ENCODE data around the gene NSUN3.

DNA sequence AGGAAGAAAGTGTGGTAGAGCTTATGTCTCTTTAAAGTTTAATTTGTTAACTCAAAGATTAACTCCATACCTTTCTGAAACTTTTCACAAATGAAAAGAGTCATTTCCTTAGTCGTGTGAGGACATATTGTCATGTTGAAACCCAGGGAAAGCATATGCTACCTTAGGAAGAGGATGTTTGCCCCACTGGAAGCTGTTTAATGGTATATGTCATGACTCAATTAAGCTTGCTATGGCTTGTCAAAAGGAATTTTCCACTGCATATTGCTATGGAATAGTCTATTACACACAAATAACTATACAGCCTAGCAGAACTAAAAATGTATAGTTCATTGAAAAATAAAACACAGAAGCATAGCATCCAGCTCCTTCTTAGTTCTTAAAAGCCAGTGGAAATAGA is 69.9 kb downstream of the NSUN3 start:
- TF ChIP-seq, protein P1, sequence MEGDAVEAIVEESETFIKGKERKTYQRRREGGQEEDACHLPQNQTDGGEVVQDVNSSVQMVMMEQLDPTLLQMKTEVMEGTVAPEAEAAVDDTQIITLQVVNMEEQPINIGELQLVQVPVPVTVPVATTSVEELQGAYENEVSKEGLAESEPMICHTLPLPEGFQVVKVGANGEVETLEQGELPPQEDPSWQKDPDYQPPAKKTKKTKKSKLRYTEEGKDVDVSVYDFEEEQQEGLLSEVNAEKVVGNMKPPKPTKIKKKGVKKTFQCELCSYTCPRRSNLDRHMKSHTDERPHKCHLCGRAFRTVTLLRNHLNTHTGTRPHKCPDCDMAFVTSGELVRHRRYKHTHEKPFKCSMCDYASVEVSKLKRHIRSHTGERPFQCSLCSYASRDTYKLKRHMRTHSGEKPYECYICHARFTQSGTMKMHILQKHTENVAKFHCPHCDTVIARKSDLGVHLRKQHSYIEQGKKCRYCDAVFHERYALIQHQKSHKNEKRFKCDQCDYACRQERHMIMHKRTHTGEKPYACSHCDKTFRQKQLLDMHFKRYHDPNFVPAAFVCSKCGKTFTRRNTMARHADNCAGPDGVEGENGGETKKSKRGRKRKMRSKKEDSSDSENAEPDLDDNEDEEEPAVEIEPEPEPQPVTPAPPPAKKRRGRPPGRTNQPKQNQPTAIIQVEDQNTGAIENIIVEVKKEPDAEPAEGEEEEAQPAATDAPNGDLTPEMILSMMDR (IDR thresholded peaks at IDR 0.05; ENCODE audit: control extremely low read depth in 1 of 3, insufficient read depth in 1 of 3, low read depth in 1 of 3, low read length in 3 of 3): no peak
- TF ChIP-seq YY1 (IDR thresholded peaks at IDR 0.05; ENCODE audit: low read depth, low read length): no peak
- TF ChIP-seq, protein P2, sequence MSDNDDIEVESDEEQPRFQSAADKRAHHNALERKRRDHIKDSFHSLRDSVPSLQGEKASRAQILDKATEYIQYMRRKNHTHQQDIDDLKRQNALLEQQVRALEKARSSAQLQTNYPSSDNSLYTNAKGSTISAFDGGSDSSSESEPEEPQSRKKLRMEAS (IDR thresholded peaks at IDR 0.05): no peak
- TF ChIP-seq RAD21 (IDR thresholded peaks at IDR 0.05 in 1 of 2, conservative IDR thresholded peaks at IDR 0.05 in 1 of 2; ENCODE audit: low read depth in 2 of 2, low read length in 2 of 2): no peak
- no peak for TF ChIP-seq NRF1 (IDR thresholded peaks at IDR 0.05; ENCODE audit: low read depth, low read length)
- no peak for TF ChIP-seq FOSL1 (IDR thresholded peaks at IDR 0.05; ENCODE audit: insufficient read depth, low read depth, low read length)
- TF ChIP-seq EZH2 (IDR thresholded peaks at IDR 0.05; ENCODE audit: low read depth, low read length, severe bottlenecking): no peak
